HG02759 (cell line): ENCODE results near the gene NTNG2.

Source experiments
- ATAC-seq: cut with Tn5 transposase; IDR thresholded peaks from one replicate; pipeline ENCODE4 v1.9.1; 2021; ENCODE audit warnings: mild to moderate bottlenecking, moderate library complexity; ENCODE audit not compliant: unreplicated experiment

NTNG2 gene

DNA sequence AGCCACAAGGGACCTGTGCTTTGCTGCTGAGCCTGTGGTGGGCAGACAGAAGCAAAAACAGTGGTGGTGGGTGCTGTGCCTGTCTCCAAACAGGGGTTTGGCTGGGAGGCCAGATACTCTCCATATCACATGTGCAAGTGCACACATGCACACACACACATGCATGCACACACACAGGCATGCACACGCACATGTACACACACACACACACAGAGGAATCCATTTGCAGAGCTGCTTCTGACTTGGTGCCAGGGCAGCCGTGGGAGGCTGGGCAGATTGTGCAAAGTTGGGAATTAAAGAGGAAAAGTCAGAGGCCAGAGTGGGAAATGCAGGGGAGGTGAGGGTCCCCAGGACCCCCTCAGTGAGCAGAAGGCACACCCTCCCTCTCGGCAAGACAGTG lies 71.3 kb downstream of the NTNG2 start:
- ATAC-seq: no peak

DNA sequence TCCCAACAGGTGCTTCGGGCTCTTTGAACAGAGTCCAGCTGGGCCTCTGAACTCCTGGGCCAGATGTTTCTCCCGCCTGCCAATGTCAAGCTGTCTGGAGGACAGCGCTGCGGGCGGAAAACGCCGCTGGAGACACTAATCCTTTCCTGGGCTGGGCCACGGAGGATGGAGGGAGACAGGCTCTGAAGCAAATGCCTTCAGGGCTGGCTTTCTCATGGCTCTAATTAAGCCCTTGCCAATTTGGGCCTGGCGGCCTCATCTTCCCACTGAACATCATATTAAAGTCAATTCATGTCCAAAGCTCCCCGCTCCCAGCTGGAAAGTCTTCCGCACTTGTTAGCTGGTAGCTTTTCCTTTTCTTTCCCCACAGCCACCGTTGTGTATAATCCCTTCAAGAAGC lies 72.7 kb downstream of the NTNG2 start:
- ATAC-seq: no peak

DNA sequence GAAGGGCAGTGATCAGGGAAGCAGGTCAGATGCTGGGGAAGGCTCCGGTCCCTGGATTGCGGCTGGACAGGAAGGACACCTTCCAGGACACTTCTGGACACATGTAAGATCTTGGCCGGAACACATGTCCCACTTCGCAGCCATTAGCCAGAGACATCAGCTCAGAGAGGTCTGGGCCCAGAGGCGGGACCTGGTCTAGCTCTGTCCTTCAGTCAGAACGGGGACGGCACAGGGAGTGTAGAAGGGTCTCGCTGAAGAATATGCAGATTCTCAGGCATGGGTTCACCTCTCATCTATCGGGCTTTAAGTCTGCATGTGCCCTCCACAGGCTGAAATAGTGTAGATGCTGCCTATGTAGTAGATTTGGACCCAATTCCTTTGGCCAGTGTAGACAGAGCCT lies 73.3 kb downstream of the NTNG2 start:
- ATAC-seq: no peak

DNA sequence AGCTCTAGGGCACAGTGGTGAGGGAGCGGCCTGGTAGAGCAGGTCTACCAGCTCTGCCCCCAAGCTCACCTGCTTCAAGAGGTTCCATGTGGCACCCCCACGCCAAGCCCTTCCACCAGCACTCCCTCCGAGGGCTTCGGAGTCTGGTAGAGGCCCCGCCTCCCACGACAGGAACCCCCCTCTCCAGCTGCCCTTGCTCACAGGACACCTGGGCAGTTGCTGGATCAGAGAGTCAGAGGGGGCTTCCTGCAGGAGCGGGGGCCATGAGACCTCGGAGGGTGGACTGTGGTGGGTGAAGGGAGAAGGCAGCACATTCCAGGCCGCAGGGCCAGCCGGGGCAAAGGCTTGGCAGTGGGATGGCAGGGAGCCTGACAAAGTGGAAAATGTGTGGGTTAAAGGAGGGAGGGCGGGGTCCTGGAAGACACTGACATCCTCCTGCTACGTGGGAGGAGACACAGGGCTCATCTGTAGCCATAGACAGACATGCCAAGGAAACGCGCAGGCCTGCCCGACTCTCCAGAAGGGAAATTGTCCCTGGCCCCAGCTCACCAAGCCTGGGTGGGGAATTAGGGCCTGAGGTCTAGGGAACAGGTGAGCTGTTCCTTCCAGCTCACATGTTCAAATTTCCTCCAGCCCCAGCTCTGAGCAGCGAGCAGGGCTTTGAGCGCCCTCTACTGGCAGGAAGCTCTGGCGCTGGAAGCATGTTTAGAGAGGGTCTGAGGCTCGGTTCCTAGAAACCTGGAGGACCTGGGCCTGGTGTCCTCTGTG lies 74.2 kb downstream of the NTNG2 start:
- ATAC-seq: no peak

DNA sequence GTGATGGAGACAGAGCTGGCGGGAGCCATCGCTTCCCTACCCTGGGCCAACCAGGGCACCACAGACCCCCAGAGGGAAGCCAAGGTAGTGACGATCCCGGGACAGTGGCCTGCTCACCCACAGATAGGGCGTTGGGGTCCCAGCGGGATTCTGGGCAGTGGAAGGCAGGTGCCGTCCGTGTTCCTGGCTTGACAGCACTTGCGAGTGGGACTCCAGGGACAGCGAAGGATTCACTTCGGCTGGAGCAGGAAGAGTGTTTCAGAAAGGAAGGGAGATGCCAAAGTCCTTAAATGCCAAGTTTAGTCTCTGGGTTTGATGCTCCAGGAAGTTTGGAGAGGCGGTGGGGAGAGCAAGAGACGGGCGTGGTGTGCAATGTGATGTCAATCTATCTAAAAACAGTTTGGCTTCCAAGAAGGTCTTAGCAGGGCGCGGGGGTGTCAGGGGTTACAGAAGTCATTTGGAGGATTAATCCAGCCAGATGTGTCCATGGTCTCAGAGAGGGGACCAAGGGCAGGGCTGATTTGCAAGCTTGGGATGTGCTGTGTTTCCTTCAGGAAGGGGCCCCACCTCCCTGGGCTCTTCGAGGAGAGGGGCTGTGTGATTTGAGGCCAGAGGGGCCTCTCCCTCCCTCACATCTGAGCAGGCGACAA lies 74.9 kb downstream of the NTNG2 start:
- ATAC-seq: no peak

DNA sequence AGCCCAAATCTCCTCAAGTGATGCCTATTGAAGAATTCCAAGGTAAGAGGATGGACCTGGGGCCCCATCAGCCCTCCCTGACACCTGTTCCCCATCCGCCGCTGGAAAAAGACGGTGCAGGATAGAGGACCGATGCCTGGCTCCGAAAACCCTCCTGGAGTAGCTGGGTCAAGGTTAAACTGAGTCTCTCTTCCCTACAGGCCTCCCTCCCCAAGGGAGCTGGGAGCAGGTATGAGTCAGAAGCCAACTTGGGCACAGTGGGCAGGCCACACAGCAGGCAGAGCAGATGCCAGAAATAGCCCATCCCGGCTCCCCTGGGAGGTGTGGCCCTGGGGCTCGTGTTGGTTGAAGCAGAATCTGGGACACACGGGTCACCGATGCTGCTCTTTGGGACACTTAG lies 75.6 kb downstream of the NTNG2 start:
- ATAC-seq: no peak

DNA sequence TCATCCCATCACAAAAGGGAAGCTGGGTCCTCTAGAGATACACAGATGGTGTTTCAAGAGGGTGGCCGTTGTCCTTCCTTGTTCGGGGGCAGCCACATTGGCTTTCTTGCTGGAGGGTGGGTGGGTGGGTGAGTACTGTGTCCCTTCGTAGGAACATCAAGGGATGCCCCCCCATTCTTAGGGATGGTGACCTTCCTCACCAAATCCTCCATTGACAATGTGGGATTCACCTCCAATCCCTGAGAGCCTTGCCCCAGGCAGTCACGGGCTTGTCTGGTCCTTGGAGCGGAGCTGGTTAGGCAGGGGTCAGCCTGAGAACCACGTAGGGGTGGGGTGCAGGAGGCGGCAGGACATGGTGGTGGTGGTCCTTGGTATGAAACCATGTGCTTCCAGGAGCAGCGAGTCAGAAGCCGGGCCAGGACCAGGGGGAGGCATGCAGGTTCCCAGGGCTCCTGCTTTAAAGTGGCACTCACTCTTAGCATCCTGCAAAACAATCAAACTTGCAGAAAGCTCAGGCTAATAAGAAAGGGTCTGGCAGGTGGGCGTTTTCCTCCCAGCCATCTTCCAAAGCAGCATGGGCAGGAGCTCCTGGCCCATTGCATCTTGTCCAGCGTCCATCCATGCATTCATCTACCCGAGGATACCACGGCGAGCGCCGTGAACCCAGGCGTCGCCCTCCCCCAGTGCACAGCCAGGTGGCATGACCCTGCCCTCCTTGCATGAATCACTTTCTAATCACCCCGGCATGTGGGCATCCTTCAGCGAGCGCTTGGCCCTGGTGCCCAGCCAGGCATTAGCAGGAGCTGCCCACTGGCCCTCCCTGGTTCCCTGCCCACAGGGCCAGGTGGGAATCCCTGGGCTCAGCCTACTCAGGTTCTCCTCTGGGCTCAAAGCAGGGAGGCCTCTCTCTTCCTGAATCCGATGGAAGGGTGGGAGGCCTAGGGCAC lies 76.4 kb downstream of the NTNG2 start:
- ATAC-seq: no peak

DNA sequence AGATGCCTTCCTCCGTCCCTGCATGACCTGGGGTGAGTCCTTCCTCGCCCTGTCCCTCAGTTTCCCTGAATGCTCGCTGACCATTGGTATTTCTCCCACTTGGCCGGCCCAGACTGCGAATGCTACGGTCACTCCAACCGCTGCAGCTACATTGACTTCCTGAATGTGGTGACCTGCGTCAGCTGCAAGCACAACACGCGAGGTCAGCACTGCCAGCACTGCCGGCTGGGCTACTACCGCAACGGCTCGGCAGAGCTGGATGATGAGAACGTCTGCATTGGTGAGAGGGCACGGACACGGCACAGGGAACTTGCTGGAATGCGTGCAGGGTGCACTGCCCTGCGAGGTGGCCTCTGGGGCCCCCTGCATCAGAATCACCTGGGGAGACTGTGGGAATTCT lies 77.1 kb downstream of the NTNG2 start:
- no peak for ATAC-seq

DNA sequence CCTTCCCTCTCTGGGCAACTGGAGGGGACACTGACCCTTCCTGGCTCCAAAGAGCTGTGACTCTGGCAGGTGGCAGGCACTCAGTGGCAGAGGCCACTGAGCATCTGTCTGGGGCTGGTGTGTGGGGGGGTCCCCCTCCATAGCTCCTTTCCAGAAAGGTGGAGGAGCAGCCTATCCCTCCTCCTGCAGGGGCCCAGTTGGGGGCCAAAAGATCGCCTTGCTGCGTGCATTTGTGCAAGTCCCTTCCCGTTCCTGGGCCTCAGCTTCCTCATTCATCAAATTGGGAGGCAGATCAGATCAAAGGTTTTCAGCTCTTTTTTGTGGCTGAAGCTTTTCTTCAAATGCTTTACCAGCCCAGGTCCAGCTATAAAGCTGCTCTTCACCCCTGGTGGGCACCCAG lies 77.7 kb downstream of the NTNG2 start:
- no peak for ATAC-seq

DNA sequence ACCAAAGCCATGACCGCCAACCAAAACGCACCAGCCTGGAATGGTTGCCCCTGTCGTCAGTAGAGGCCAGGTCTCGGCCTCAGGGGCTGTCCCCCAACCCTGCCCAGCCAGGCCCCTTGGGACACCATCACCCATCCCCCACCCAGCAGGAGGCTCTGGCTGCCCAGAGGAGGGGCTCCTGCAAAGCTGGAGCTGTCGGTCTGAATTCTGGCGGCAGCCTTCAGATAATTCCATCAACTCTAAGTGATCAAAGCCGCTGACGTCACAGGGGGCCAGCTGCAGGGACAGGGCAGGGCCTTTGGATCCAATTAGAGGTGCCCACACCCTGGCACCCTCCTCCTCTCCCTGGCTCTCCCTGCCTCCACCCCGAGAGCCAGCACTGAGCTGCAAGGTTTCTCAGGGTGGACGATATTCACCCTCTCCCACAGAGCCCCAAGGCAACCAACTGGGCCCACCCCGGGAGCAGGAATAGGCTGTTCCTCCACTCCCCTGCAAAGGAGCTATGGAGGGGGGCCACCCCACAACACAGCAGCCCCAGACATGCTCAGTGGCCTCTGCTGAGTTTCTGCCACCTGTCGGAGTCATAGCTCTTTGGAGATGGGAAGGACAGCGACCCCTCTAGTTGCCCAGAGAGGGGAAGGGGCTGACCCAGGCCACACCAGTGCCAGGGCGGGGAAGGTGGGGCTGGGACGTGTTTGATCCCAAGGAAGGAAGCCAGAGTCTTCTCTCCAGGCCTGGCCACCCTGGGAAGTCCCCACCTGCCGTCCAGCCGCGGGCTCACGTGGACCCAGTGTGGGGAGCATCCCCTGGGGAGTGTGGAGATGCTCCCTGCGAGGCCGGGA lies 78.4 kb downstream of the NTNG2 start:
- no peak for ATAC-seq

DNA sequence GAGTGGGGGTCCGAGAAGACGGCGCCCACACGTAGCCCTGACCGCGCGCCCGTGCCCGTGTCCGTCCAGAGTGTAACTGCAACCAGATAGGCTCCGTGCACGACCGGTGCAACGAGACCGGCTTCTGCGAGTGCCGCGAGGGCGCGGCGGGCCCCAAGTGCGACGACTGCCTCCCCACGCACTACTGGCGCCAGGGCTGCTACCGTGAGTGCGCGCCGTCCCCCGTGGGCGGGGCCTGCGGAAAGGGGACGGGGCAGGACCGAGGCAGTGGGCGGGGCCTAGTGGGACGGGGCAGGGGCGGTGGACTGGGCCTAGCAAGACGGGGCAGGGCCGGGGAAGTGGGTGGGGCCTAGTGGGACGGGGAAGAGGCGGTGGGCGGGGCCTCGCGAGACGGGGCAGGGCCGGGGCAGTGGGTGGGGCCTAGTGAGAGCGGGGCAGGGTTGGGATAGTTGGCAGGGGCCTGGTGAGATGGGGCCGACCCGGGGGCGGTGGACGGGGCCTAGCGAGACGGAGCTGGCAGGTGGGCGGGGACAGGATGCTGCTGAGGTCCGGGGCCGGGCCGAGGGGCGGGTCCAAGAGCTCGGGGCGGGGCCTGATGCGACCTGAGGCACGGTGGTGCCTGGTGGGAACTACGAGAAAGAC lies 79.1 kb downstream of the NTNG2 start:
- ATAC-seq: peak; percentile 75

DNA sequence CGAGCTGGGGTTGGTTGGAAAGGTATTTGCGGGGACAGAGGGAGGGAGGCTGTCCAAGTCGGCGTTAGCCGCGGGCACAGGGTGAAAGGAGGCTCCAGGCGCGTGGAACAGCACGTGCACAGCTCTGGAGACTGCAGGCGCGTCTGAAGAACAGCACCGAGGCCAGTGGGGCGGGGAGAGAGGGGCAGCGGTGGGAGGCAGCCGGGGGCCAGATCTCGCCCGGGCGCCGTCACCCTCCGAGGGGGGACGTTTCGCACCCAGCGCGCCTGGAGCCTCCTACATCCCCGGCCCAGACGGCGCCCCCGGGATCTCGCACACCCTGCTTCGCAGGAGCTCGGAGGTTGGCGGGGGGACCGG lies 79.6 kb downstream of the NTNG2 start:
- ATAC-seq: peak; percentile 4

DNA sequence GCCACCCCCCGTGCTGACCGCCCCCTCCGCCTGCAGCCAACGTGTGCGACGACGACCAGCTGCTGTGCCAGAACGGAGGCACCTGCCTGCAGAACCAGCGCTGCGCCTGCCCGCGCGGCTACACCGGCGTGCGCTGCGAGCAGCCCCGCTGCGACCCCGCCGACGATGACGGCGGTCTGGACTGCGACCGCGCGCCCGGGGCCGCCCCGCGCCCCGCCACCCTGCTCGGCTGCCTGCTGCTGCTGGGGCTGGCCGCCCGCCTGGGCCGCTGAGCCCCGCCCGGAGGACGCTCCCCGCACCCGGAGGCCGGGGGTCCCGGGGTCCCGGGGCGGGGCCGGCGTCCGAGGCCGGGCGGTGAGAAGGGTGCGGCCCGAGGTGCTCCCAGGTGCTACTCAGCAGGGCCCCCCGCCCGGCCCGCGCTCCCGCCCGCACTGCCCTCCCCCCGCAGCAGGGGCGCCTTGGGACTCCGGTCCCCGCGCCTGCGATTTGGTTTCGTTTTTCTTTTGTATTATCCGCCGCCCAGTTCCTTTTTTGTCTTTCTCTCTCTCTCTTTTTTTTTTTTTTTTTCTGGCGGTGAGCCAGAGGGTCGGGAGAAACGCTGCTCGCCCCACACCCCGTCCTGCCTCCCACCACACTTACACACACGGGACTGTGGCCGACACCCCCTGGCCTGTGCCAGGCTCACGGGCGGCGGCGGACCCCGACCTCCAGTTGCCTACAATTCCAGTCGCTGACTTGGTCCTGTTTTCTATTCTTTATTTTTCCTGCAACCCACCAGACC lies 80.2 kb downstream of the NTNG2 start:
- peak; percentile 10 for ATAC-seq

DNA sequence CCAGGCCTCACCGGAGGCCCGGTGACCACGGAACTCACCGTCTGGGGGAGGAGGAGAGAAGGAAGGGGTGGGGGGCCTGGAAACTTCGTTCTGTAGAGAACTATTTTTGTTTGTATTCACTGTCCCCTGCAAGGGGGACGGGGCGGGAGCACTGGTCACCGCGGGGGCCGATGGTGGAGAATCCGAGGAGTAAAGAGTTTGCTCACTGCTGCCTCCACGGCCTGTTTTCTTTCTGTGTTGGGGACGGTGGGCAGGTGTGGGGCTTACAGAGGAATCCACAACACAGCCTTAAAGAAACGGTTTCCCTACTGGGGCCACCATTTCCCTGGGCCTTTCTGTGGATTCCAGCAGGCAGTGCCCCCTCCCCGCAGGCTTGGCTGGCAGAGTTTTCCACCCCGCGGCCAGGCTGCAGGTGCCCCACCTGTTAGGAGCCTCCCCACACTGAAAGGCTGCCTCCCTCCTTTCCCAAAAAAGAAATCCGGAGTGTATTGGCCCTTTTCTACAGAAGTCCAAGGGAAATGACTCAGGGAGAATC lies 80.8 kb downstream of the NTNG2 start:
- ATAC-seq: no peak

DNA sequence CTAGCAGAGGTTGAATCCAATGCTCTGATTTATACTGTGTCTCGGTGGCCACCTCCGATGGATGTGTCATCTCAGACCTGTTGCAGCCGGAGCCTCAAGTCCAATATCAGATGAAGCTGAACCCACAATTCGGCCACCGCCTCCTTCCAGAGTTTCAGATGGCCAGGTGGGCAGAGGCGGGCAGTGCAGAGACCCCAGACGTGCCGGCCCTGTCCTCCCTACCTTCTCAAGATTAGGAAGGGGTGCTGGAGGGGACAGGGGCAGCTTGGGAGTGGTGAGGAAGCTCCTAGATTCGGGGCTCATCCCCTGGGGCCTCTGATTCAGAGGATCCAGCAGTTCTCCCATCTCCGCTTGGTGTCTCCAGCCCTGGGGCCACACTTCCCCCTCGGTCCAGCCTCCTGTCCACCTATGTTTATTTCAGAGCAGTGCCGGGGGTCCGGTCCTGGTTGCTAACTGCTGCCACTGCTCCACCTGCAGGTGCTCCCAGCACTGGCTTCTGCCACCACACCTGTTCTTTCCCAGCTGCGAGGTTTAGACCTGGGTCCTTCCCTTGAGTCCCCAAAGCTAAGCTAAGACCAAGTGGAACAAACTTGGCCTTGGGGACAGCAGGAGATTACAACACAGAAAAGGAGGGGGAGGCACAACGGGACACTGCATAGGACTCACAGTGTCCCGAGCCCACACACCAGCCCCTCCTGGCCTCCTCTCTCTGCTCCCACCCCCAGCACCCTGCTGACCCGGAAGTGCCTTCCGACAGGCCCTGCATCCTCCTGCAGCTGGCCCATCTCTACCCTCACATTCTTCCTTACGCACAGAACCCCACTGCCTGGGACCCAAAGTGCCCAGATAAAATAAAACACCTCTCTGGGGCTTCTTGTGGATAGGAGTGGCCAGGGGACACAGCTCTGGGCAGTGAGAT lies 81.6 kb downstream of the NTNG2 start:
- ATAC-seq: no peak

DNA sequence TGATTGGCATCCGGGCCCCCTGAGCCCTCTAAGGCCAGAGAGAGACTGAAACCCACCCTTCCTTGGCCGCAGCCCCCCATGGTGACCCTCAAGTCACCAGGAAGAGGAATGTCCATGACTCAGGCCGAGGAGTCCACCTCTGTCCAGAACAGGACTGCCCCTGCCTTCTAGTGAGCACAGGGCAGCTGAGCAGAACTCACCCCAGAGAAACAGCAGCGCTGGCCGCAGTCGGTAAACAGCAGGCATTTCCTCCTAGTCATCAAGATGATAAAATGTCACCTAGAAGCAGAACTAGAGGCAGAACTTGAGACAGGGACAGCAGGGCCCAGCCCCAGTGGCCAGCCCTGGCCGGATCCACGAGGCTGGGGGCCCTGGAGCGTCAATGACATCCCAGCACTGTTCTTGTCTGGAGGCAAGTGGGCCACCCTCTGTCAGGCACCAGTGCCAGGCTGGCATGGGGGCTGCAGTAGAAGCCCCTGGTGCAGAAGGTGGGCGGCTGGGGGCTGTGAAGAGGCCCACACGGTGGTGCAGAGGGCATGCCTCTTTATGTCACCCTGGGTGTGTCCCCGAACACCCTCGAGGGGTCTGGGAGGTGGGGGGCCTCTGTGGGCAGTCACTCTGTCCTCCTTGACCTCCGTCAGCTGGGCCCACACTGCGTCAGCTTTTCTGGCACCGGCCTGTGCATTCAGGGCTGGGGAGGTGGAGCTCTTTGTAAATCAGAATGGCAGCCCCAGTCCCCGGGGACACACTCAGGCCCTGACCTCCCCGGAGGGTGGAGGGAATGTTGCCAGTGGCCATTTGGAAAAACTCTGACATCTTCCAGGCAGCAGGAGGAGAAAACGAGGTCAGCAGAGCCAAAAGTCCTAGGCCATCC lies 83.0 kb downstream of the NTNG2 start:
- ATAC-seq: no peak

DNA sequence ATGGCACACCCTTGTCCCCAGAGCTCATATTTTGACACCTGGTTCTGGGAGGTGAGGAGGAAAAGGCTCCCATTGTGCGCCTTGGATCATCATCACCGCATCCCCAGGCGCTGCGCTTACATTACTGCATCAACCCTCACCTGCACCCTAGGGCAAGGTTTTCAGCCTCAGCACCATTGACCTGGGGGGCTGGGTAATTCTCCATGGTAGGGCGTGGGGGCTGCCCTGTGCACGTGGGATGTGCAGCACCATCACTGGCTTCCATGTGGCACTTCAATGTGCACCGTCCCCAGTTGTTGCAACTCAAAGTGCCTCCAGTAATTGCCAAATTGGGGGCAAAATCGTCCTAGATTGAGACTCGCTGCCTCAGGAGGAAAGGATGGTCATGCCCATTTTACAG lies 83.6 kb downstream of the NTNG2 start:
- ATAC-seq: no peak
